Measurements from ENCODE around the gene MLC1. TPM values are rescaled to one million over a fixed set of nuclear protein-coding genes. Genes with fewer than 3 reads are reported as not detected.

MLC1 gene
- total and polyA plus RNA-seq, 2 of the 4 experiments (the other 2 are of a cell fraction), result 0.10 TPM; not detected in 1

GRCh38 chr22:50125029-50125428 lies 39.8 kb upstream of the MLC1 start:
- no peak overlapping the region for H3K23ac ChIP-seq (ENCODE audit: low read depth, low read length)
- ChIA-PET CTCF (no interaction called here), POLR2A (ENCODE audit: unreplicated experiment) (no interaction called here)
- peaks cover 6% of the 10 kb centered on the region; the same call in 1 of the 2 replicates for H3K4me1 ChIP-seq (ENCODE audit: control insufficient read depth, insufficient read depth, low read length)
- WGBS, 2 experiments (ENCODE audit: extremely low coverage in 2 of 2, insufficient read length in 1 of 2), result 57% methylated on average over 3 of the region's 9 CpGs; no CpG with 5 or more reads in 1 of the 2 experiments
- H4K5ac ChIP-seq (ENCODE audit: low read depth, low read length), result no peak overlapping the region
- no peak overlapping the region for H3K4ac ChIP-seq (ENCODE audit: low read depth, low read length)
- intact Hi-C loops (cut with micrococcal nuclease) (no loop called here), in situ Hi-C loops (cut with MboI; ENCODE audit: low sequenced_read_pairs) (no loop called here), dilution Hi-C loops (cut with HindIII; ENCODE audit: low sequenced_read_pairs, unreplicated experiment) (no loop called here)
- ATAC-seq (ENCODE audit: low read depth) (no peak), DNase-seq (no peak)
- TF ChIP-seq POLR2A (IDR thresholded peaks at IDR 0.05; ENCODE audit: low read depth, low read length), result no peak
- no peak for TF ChIP-seq CHD1 (IDR thresholded peaks at IDR 0.05; ENCODE audit: low read depth, low read length)
- TF ChIP-seq MXI1 (IDR thresholded peaks at IDR 0.05; ENCODE audit: borderline replicate concordance, low read depth, low read length), result no peak
- TF ChIP-seq FOS (IDR thresholded peaks at IDR 0.05; ENCODE audit: low read depth, low read length), result no peak
- TF ChIP-seq SMC3 (IDR thresholded peaks at IDR 0.05; ENCODE audit: low read depth, low read length), result no peak
- TF ChIP-seq CEBPB (IDR thresholded peaks at IDR 0.05; ENCODE audit: low read depth, low read length), result no peak
- TF ChIP-seq NFE2L2 (IDR thresholded peaks at IDR 0.05; ENCODE audit: low read depth, low read length), result no peak
- no peak for TF ChIP-seq ELK1 (IDR thresholded peaks at IDR 0.05; ENCODE audit: borderline replicate concordance, low read depth, low read length)
- no peak for TF ChIP-seq CTCF (conservative IDR thresholded peaks at IDR 0.05; ENCODE audit: low read depth, low read length)
- TF ChIP-seq RAD21 (IDR thresholded peaks at IDR 0.05; ENCODE audit: low read length), result no peak
- no peak for TF ChIP-seq BHLHE40 (IDR thresholded peaks at IDR 0.05; ENCODE audit: low read depth, low read length)
- no peak for TF ChIP-seq RFX5 (IDR thresholded peaks at IDR 0.05; ENCODE audit: low read depth, low read length)
- TF ChIP-seq MAZ (IDR thresholded peaks at IDR 0.05; ENCODE audit: borderline replicate concordance, low read depth, low read length), result no peak
- no peak overlapping the region for H2BK20ac ChIP-seq (ENCODE audit: low read depth, low read length)
- H2AK5ac ChIP-seq (ENCODE audit: low read depth, low read length), result no peak overlapping the region
- no peak overlapping the region for H2AFZ ChIP-seq (replicated peaks; ENCODE audit: low read length, poor library complexity)
- no peak overlapping the region for H2BK120ac ChIP-seq (ENCODE audit: low read depth, low read length)
- no peak overlapping the region for H2AK9ac ChIP-seq (replicated peaks; ENCODE audit: low read depth, low read length, poor library complexity)
- H3K9ac ChIP-seq (ENCODE audit: low read depth, low read length), result no peak overlapping the region
- no peak overlapping the region for H3K14ac ChIP-seq (replicated peaks; ENCODE audit: low read depth, low read length)
- H3K27ac ChIP-seq (ENCODE audit: insufficient read depth, low read length), result no peak overlapping the region
- H2BK15ac ChIP-seq (ENCODE audit: low read depth, low read length), result no peak overlapping the region
- no peak overlapping the region for H3K18ac ChIP-seq (ENCODE audit: low read depth, low read length)
- H3K9me3 ChIP-seq (ENCODE audit: control insufficient read depth, insufficient read depth, low read length), result peaks cover 6% of the 10 kb centered on the region
- no peak overlapping the region for H3K4me2 ChIP-seq (ENCODE audit: low read depth, low read length)
- no peak overlapping the region for H2BK5ac ChIP-seq (ENCODE audit: low read depth, low read length, poor library complexity, severe bottlenecking)
- BruUV-seq (replicated peaks), result no TSS peak
- no peaks in the 10 kb centered on the region for H3K27me3 ChIP-seq (ENCODE audit: control insufficient read depth, insufficient read depth, low read length)
- peaks cover 23% of the 10 kb centered on the region for H3K36me3 ChIP-seq (ENCODE audit: control insufficient read depth, insufficient read depth, low read length)
- H4K8ac ChIP-seq (ENCODE audit: low read depth in 2 of 2, low read length in 2 of 2), result no peak overlapping the region
- H3K79me1 ChIP-seq (ENCODE audit: low read depth in 1 of 2, low read length in 2 of 2), result no peaks in the 10 kb centered on the region
- H4K91ac ChIP-seq (ENCODE audit: insufficient read depth, low read depth, low read length), result no peak overlapping the region
- H3K56ac ChIP-seq (ENCODE audit: extremely low read depth, insufficient read depth, low read length), result no peak overlapping the region
- no peaks in the 10 kb centered on the region; the same call in 1 of the 2 replicates for H3K9me1 ChIP-seq (ENCODE audit: insufficient read depth, low read length)
- H4K20me1 ChIP-seq (ENCODE audit: insufficient read depth, low read length), result no peaks in the 10 kb centered on the region; the same call in 1 of the 2 replicates
- no peak overlapping the region for H3K4me3 ChIP-seq (ENCODE audit: insufficient read depth, low read depth, low read length)
